CD4-positive, alpha-beta memory T cell (primary cell): ENCODE data around the gene DOLPP1. TPM values are rescaled to one million over a fixed set of nuclear protein-coding genes. Genes with fewer than 3 reads are reported as not detected.

Source experiments
- CTCF ChIA-PET: fragments of 350-600 bp; sonication (Branson Sonifier 250); formaldehyde crosslinking; loops from one replicate; lab custom pipeline; 2021; ENCODE audit warnings: inconsistent platforms; ENCODE audit not compliant: partially characterized antibody; lab: Charles Lee
- POLR2A ChIA-PET: fragments of 350-600 bp; sonication (Branson Sonifier 250); formaldehyde crosslinking; loops from one replicate; lab custom pipeline; 2021; ENCODE audit not compliant: partially characterized antibody; lab: Charles Lee
- DNase-seq, 5 donors: peaks; one replicate each; pipeline versions ENCODE4 v3.0.0 to v3.0.0-alpha.2; 2020 to 2022; ENCODE audit warnings: mixed read lengths in 1 of 5
- H3K27ac ChIP-seq: one replicate; pipeline ENCODE4 v1.7.0; 2013; ENCODE audit warnings: low read depth, low read length
- H3K27me3 ChIP-seq: 2 replicates; pipeline ENCODE4 v1.7.0; 2013; ENCODE audit warnings: mild to moderate bottlenecking, low read length, moderate library complexity; ENCODE audit not compliant: insufficient read depth
- H3K36me3 ChIP-seq: 2 replicates; pipeline ENCODE4 v1.7.0; 2013; ENCODE audit warnings: mild to moderate bottlenecking, low read length, moderate library complexity; ENCODE audit not compliant: insufficient read depth
- H3K4me1 ChIP-seq: 2 replicates; pipeline ENCODE4 v1.7.0; 2013; ENCODE audit warnings: mild to moderate bottlenecking, low read length, moderate library complexity; ENCODE audit not compliant: insufficient read depth
- H3K4me3 ChIP-seq, 2 donors: one replicate each; pipeline ENCODE4 v1.7.0; 2013; ENCODE audit warnings: low read length in 2 of 2, mild to moderate bottlenecking in 1 of 2
- H3K9me3 ChIP-seq, 2 donors: one replicate each; pipeline ENCODE4 v1.7.0; 2013; ENCODE audit warnings: low read length in 2 of 2, control low read depth in 1 of 2; ENCODE audit not compliant: control insufficient read depth in 1 of 2
- H3K27ac Mint-ChIP-seq, 7 donors: one replicate each; pipeline ENCODE4 v1.8.0; 2020 to 2021; ENCODE audit warnings: mixed read lengths in 7 of 7, mild to moderate bottlenecking in 6 of 7, inconsistent platforms in 3 of 7, moderate library complexity in 3 of 7
- H3K27me3 Mint-ChIP-seq, 2 donors: one replicate each; pipeline ENCODE4 v1.8.0; 2020 to 2021; ENCODE audit warnings: mixed read lengths in 2 of 2
- H3K36me3 Mint-ChIP-seq, 2 donors: one replicate each; pipeline ENCODE4 v1.8.0; 2020 to 2021; ENCODE audit warnings: mixed read lengths in 2 of 2, inconsistent platforms in 1 of 2, mild to moderate bottlenecking in 1 of 2
- H3K4me1 Mint-ChIP-seq, 4 donors: one replicate each; pipeline ENCODE4 v1.8.0; 2020 to 2021; ENCODE audit warnings: mixed read lengths in 4 of 4, mild to moderate bottlenecking in 1 of 4
- H3K4me3 Mint-ChIP-seq, 8 donors: one replicate each; pipeline ENCODE4 v1.8.0; 2020 to 2021; ENCODE audit warnings: mixed read lengths in 8 of 8, mild to moderate bottlenecking in 7 of 8, moderate library complexity in 6 of 8, inconsistent platforms in 3 of 8
- H3K9me3 Mint-ChIP-seq, 8 donors: one replicate each; pipeline ENCODE4 v1.8.0; 2020 to 2021; ENCODE audit warnings: mixed read lengths in 8 of 8, mild to moderate bottlenecking in 5 of 8, inconsistent platforms in 3 of 8, moderate library complexity in 1 of 8
- intact Hi-C: fragments of 100-400 bp; cut with micrococcal nuclease; formaldehyde crosslinking; loops from one replicate; pipeline ENCODE4 v1.15.1; 2023
- polyA plus RNA-seq, 2 donors: library from polyadenylated mRNA; unstranded; fragments of 300-500 nt; fragmentation: Illumina TruSeq; gene quantifications; one replicate each; pipeline ENCODE4 v1.2.3, GENCODE V29; 2021
- total RNA-seq, 2 experiments: library from RNA; stranded (reverse); gene quantifications; one replicate each; pipeline ENCODE4 v1.2.3, GENCODE V29; 2021

Gene DOLPP1
- total and polyA plus RNA-seq, 4 experiments from 2014 or later = 10.1 to 13.0 (median 12.1) TPM

DNA sequence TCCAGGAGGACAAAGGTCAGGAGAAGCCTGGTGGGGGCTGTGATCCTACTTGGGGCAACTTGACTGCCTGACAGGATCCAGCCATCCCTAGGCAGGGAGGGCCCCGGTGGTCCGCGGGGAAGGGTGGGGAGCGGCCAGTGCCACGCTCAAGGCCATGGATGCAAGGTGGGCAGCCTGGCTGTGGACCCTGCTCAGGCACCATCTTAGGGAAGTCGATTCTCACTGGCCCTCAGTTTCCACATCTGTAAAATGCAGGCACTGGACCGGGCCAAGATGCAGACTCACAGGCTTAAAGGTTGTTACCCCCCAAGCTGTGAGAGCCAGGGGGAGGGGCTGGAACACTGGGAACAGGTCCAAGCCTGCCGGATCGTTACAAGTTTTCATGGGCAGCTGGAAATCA lies 8.7 kb upstream of the DOLPP1 start:
- Histone ChIP-seq H3K27me3 (no peaks in the 10 kb centered on the region), H3K4me1 (peaks cover 61% of the 10 kb centered on the region), H3K27ac (no peak overlapping the region), H3K4me3 (no peak overlapping the region), H3K9me3 (no peaks in the 10 kb centered on the region), H3K36me3 (peaks cover 11% of the 10 kb centered on the region)
- intact Hi-C loops = no loop called here
- DNase-seq = no peak
- Mint-ChIP-seq H3K4me3 (peak overlapping the region in 3 of 8 donors; percentile 28 to 58 (median 41)), H3K36me3 (peaks cover 6 to 15% of the 10 kb centered on the region in 2 donors), H3K27me3 (no peaks in the 10 kb centered on the region), H3K4me1 (peaks cover 14 to 54% (median 28%) of the 10 kb centered on the region in 4 donors), H3K27ac (peak overlapping the region; percentile 25 to 91 (median 83)), H3K9me3 (no peaks in the 10 kb centered on the region)
- POLR2A ChIA-PET = interaction anchor here (1.7 kb wide), 1 partner anchor 9 kb away, joined by 7 read pairs; the partner anchor contains the start of gene DOLPP1
- CTCF ChIA-PET = interaction anchor here (1.1 kb wide), 1 partner anchor 60 kb away, joined by 3 read pairs; no protein-coding TSS in a partner anchor

DNA sequence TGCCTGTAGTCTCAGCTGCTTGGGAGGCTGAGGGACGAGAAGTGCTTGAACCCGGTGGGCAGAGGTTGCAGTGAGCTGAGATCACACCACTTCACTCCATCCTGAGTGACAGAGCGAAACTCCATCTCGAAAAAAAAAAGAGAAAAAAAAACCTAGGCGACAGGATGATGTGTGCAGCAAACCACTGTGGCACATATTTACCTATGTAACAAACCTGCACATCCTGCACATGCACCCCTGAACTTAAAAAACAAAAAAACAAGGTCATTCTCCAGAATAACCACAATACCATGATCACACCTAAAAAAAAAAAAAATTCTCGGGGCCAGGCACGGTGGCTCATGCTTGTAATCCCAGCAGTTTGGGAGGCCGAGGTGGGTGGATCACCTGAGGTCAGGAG lies 7.5 kb upstream of the DOLPP1 start:
- Mint-ChIP-seq H3K9me3 (no peaks in the 10 kb centered on the region), H3K4me3 (peak overlapping the region; percentile 22 to 75 (median 55)), H3K4me1 (peaks cover 14 to 50% (median 26%) of the 10 kb centered on the region in 4 donors), H3K36me3 (peaks cover 4 to 10% of the 10 kb centered on the region in 2 donors), H3K27ac (peak overlapping the region; percentile 63 to 96 (median 89)), H3K27me3 (no peaks in the 10 kb centered on the region)
- no peaks in the 10 kb centered on the region for H3K27me3 ChIP-seq
- ChIA-PET POLR2A (interaction anchor here (0.6 to 2.0 kb wide), 6 partner anchors 8 to 811 kb away, joined by 3 to 8 read pairs (median 4); partner anchors contain the start of genes DOLPP1 and MIGA2), CTCF (interaction anchor here (0.6 to 0.7 kb wide), 2 partner anchors 27 to 42 kb away, joined by 3 read pairs; no protein-coding TSS in a partner anchor)
- peak in 4 of 5 donors; percentile 50 to 67 (median 61) for DNase-seq
- H3K9me3 ChIP-seq = no peaks in the 10 kb centered on the region
- no peak overlapping the region for H3K27ac ChIP-seq
- H3K4me1 ChIP-seq = peaks cover 55% of the 10 kb centered on the region
- H3K36me3 ChIP-seq = peaks cover 3% of the 10 kb centered on the region
- intact Hi-C loops = no loop called here
- H3K4me3 ChIP-seq = no peak overlapping the region

DNA sequence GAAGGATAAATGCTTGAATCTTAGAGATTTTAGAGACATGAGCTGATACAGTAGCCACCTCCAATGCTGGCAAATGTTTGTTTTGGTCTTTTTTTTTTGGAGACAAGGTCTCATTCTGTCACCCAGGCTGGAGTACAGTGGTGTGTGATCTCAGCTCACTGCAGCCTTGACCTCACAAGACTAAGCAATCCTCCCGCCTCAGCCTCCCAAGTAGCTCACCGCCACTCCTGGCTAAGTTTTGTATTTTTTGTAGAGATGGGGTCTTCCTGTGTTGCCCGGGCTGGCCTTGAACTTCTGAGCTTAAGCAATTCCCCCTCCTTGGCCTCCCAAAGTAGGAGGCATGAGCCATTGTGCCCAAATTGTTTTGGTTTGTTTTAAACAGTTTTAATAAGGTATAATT lies 6.8 kb upstream of the DOLPP1 start:
- H3K4me1 Mint-ChIP-seq = peaks cover 7 to 46% (median 20%) of the 10 kb centered on the region in 4 donors
- no peaks in the 10 kb centered on the region for H3K27me3 Mint-ChIP-seq
- DNase-seq = no peak
- Histone ChIP-seq H3K4me1 (peaks cover 48% of the 10 kb centered on the region), H3K36me3 (no peaks in the 10 kb centered on the region), H3K9me3 (no peaks in the 10 kb centered on the region), H3K27me3 (no peaks in the 10 kb centered on the region), H3K27ac (no peak overlapping the region), H3K4me3 (no peak overlapping the region)
- ChIA-PET CTCF (interaction anchor here (0.7 kb wide), 1 partner anchor 27 kb away, joined by 3 read pairs; no protein-coding TSS in a partner anchor), POLR2A (interaction anchor here (0.6 to 2.0 kb wide), 6 partner anchors 8 to 811 kb away, joined by 3 to 8 read pairs (median 3); partner anchors contain the start of gene MIGA2)
- H3K36me3 Mint-ChIP-seq = peaks cover 0 to 6% of the 10 kb centered on the region in 2 donors
- peak overlapping the region in 1 of 8 donors; percentile 30 for H3K4me3 Mint-ChIP-seq
- peaks cover 0 to 2% (median 0%) of the 10 kb centered on the region in 8 donors for H3K9me3 Mint-ChIP-seq
- intact Hi-C loops = no loop called here
- peak overlapping the region in 6 of 7 donors; percentile 6 to 96 (median 73) for H3K27ac Mint-ChIP-seq

DNA sequence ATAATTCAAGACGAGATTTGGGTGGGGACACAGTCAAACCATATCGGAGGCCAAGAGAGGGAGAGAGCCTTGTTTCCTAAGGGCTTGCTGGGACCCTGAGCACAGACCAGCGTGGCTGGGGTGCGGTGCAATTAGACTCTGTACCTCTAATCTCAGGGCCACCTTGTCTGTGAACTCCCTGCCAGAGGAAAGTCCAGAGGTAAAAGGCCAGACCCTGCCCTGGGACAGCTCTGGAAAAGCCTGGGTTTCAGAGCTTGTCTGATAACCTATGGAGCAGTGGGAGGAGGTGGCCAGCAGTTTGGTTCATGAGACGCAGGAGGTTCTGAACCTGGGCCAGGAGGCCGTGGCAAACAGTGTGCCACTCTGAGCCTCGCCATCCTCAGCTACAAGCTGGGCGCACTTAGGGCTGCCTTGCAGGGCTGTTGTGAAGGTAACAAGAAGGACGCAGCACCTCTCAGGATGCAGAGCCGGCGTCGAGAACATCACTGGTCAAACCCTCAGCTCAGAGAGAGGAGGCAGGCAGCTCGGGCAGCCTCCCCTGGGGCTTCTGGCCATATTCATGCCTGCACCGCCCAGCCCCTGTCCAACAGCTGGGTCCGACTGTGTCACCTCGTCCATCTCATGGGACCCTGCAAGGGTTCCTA lies 4.8 kb upstream of the DOLPP1 start:
- Histone ChIP-seq H3K9me3 (no peaks in the 10 kb centered on the region), H3K27me3 (no peaks in the 10 kb centered on the region), H3K4me1 (peaks cover 35% of the 10 kb centered on the region), H3K27ac (no peak overlapping the region), H3K36me3 (no peaks in the 10 kb centered on the region), H3K4me3 (no peak overlapping the region)
- intact Hi-C loops = no loop called here
- Mint-ChIP-seq H3K27me3 (no peaks in the 10 kb centered on the region), H3K4me3 (no peak overlapping the region), H3K4me1 (peaks cover 7 to 39% (median 22%) of the 10 kb centered on the region in 4 donors), H3K9me3 (peaks cover 0 to 2% (median 0%) of the 10 kb centered on the region in 8 donors), H3K27ac (peak overlapping the region in 2 of 7 donors; percentile 52 to 62), H3K36me3 (peaks cover 0 to 3% of the 10 kb centered on the region in 2 donors)
- no peak for DNase-seq
- ChIA-PET POLR2A (no interaction called here), CTCF (interaction anchor here (2.5 kb wide), 1 partner anchor 56 kb away, joined by 5 read pairs; no protein-coding TSS in a partner anchor)

DNA sequence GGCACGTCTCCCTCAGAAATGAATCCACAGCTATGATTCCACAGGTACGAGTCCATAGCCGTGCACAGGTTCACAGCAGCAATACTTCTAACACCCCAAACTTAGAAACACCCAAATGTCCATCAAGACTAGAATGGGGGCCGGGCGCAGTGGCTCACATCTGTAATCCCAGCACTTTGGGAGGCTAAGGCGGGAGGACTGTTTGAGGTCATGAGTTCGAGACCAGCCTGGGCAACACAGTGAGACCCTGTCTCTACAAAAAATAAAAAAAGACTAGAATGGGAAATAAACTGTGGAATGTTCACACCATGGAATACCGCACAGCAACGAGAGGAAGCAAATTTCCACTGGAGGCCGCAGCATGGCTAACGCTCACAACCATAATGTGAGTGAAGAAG lies 4.3 kb upstream of the DOLPP1 start:
- no peaks in the 10 kb centered on the region for H3K27me3 ChIP-seq
- no peak overlapping the region for H3K4me3 ChIP-seq
- intact Hi-C loops = no loop called here
- Mint-ChIP-seq H3K4me1 (peaks cover 7 to 39% (median 22%) of the 10 kb centered on the region in 4 donors), H3K36me3 (peaks cover 0 to 3% of the 10 kb centered on the region in 2 donors), H3K4me3 (no peak overlapping the region), H3K27ac (peak overlapping the region in 1 of 7 donors; percentile 52), H3K27me3 (no peaks in the 10 kb centered on the region), H3K9me3 (peaks cover 0 to 2% (median 0%) of the 10 kb centered on the region in 8 donors)
- no peaks in the 10 kb centered on the region for H3K36me3 ChIP-seq
- CTCF ChIA-PET = interaction anchor here (2.5 kb wide), 1 partner anchor 55 kb away, joined by 5 read pairs; no protein-coding TSS in a partner anchor
- no peak overlapping the region for H3K27ac ChIP-seq
- POLR2A ChIA-PET = no interaction called here
- peaks cover 34% of the 10 kb centered on the region for H3K4me1 ChIP-seq
- DNase-seq = no peak
- H3K9me3 ChIP-seq = no peaks in the 10 kb centered on the region

DNA sequence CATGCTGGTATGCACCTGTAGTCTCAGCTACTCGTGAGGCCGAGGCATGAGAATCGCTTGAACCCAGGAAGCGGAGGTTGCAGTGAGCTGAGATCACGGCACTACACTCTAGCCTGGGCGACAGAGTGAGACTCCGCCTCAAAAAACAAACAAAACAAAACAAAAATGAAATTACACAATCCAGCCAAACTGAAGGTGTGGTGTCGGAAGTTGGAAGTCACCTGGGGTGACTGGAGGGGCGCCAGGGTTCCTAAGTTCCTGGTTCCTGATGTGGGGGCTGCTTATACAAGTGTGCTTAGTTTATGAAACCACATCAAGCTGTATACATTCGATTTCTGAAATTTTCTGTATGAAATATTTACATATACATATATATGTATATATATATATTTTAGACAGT lies 3.7 kb upstream of the DOLPP1 start:
- Histone ChIP-seq H3K9me3 (no peaks in the 10 kb centered on the region), H3K4me1 (peaks cover 34% of the 10 kb centered on the region), H3K4me3 (no peak overlapping the region), H3K36me3 (no peaks in the 10 kb centered on the region), H3K27ac (no peak overlapping the region), H3K27me3 (no peaks in the 10 kb centered on the region)
- Mint-ChIP-seq H3K4me3 (no peak overlapping the region), H3K9me3 (peaks cover 0 to 4% (median 0%) of the 10 kb centered on the region in 8 donors), H3K27ac (no peak overlapping the region), H3K4me1 (peaks cover 6 to 39% (median 23%) of the 10 kb centered on the region in 4 donors), H3K36me3 (no peaks in the 10 kb centered on the region), H3K27me3 (no peaks in the 10 kb centered on the region)
- intact Hi-C loops = no loop called here
- CTCF ChIA-PET = interaction anchor here (2.5 kb wide), 1 partner anchor 54 kb away, joined by 5 read pairs; no protein-coding TSS in a partner anchor
- POLR2A ChIA-PET = interaction anchor here (1.2 kb wide), 1 partner anchor 33 kb away, joined by 3 read pairs; the partner anchor contains the start of genes CRAT and PTPA
- DNase-seq = no peak
